Measurements from ENCODE around the gene DCBLD1. TPM values are rescaled to one million over a fixed set of nuclear protein-coding genes. Genes with fewer than 3 reads are reported as not detected.

The DCBLD1 gene
- total and polyA plus RNA-seq, 2 of the 13 experiments (the other 11 are each of a cell fraction or from before 2014, with no cell fraction given) = 23.2 to 41.5 TPM

GRCh38 chr6:117477988-117478852 is 4.3 kb upstream of the DCBLD1 start (continued):
- TF ChIP-seq E2F5 (CRISPR knock-in tag; conservative IDR thresholded peaks at IDR 0.05) (no peak), ZNF468 (CRISPR knock-in tag; IDR thresholded peaks at IDR 0.05) (no peak), ZSCAN31 (CRISPR knock-in tag; IDR thresholded peaks at IDR 0.05; ENCODE audit: low read depth) (peak; percentile 88; the same call in 1 of the 2 replicates), PHB2 (IDR thresholded peaks at IDR 0.05; ENCODE audit: partially characterized antibody) (no peak), ZNF563 (CRISPR knock-in tag; IDR thresholded peaks at IDR 0.05) (no peak), FOXA3 (CRISPR knock-in tag; IDR thresholded peaks at IDR 0.05) (peak; percentile 61), SRSF4 (IDR thresholded peaks at IDR 0.05; ENCODE audit: low read depth, low read length, poor library complexity, severe bottlenecking) (no peak), TP53 (CRISPR knock-in tag; conservative IDR thresholded peaks at IDR 0.05) (no peak), ATF2 (CRISPR knock-in tag; IDR thresholded peaks at IDR 0.05) (peak; percentile 80; the same call in 1 of the 2 replicates), ZNF263 (CRISPR knock-in tag; IDR thresholded peaks at IDR 0.05) (no peak), HINFP (CRISPR knock-in tag; IDR thresholded peaks at IDR 0.05; ENCODE audit: low read depth) (no peak), TRIM22 (IDR thresholded peaks at IDR 0.05) (no peak), MNT (IDR thresholded peaks at IDR 0.05) (no peak), EP300 (IDR thresholded peaks at IDR 0.05; ENCODE audit: low read depth in 2 of 2, low read length in 2 of 2) (peak; percentile 66 to 91; a peak in 3 of 4 replicates), EP300 (CRISPR knock-in tag; IDR thresholded peaks at IDR 0.05; ENCODE audit: borderline replicate concordance) (peak; percentile 62; the same call in 1 of the 2 replicates), SNAPC2 (CRISPR knock-in tag; IDR thresholded peaks at IDR 0.05) (0 out of 2 replicates have a peak, but pooled peaks have one; percentile 25), AKAP8 (CRISPR knock-in tag; IDR thresholded peaks at IDR 0.05) (no peak), ATRX (CRISPR knock-in tag; IDR thresholded peaks at IDR 0.05; ENCODE audit: borderline replicate concordance) (no peak), GATA4 (IDR thresholded peaks at IDR 0.05; ENCODE audit: borderline replicate concordance, low read depth) (no peak), ZNF431 (CRISPR knock-in tag; IDR thresholded peaks at IDR 0.05; ENCODE audit: borderline replicate concordance, low read depth) (no peak), HOXA3 (CRISPR knock-in tag; IDR thresholded peaks at IDR 0.05) (peak; percentile 66; the same call in 1 of the 2 replicates), ZFP36L1 (CRISPR knock-in tag; IDR thresholded peaks at IDR 0.05) (no peak)
